ENCODE data around the gene VPS33B. TPM values are rescaled to one million over a fixed set of nuclear protein-coding genes. Genes with fewer than 3 reads are reported as not detected.

VPS33B gene
- total and polyA plus RNA-seq, 2 of the 13 experiments (the other 11 are each of a cell fraction or from before 2014, with no cell fraction given), result 15.8 to 16.5 TPM

DNA sequence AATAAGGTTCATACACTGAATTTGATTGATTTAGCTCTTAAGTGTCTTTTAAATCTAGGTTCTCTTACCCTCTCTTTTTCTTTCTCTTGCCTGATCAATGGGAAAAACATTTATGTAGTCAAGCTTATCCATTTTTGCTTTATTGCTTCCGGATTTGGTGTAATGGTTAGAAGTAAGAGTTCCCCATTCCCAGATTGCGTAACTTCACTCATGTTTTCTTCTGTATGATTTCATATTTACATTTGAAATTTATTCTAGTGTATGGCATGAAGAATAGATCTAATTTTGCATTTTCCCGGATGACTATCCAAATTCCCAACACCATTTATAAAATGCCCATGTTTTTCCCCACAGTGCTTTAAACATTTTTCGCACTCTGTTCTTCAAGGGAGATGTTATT, 49.8 kb upstream of the VPS33B start:
- no peaks in the 10 kb centered on the region for H3K79me2 ChIP-seq (ENCODE audit: insufficient read depth, low read length)
- peaks cover 0 to 5% of the 10 kb centered on the region in 2 experiments; a peak in 2 of 5 replicates for H3K27me3 ChIP-seq (ENCODE audit: control insufficient read depth in 1 of 2, insufficient read depth in 2 of 2, low read length in 2 of 2)
- ATAC-seq (no peak), DNase-seq (ENCODE audit: low spot score) (no peak), FAIRE-seq (no peak)
- intact Hi-C loops (cut with micrococcal nuclease; ENCODE audit: unreplicated experiment) (no loop called here), in situ Hi-C loops (cut with HindIII; ENCODE audit: extremely low pct_ligation_motif_present, low pct_unique_long_range_greater_than_20kb) (no loop called here)
- H3K27ac ChIP-seq (ENCODE audit: extremely low read length, insufficient read depth, low read length), result no peak overlapping the region
- ChIA-PET POLR2A (no interaction called here), CTCF (ENCODE audit: low intra/inter-chr PET ratio, low total read pairs) (no interaction called here)
- no peak overlapping the region for H3K9ac ChIP-seq (ENCODE audit: insufficient read depth, low read depth, low read length)
- H4K20me1 ChIP-seq (ENCODE audit: insufficient read depth, low read length), result no peaks in the 10 kb centered on the region
- WGBS (ENCODE audit: low lambda C conversion rate), result 37% methylated on average over 4 of the region's 4 CpGs
- H3K9me3 ChIP-seq (ENCODE audit: low read length), result no peaks in the 10 kb centered on the region
- no peaks in the 10 kb centered on the region for H3K4me1 ChIP-seq (ENCODE audit: insufficient read depth, low read length)
- no peaks in the 10 kb centered on the region for H3K36me3 ChIP-seq (replicated peaks in 1 of 2; ENCODE audit: control insufficient read depth in 1 of 2, insufficient read depth in 2 of 2, low read length in 2 of 2)
- no TSS peak for BruUV-seq (replicated peaks)
- H3K4me3 ChIP-seq (replicated peaks in 1 of 3; ENCODE audit: insufficient read depth in 1 of 3, low read depth in 2 of 3, low read length in 3 of 3), result no peak overlapping the region
- no peak overlapping the region for H3K4me2 ChIP-seq (ENCODE audit: low read depth, low read length)
- no peak overlapping the region for H2AFZ ChIP-seq (ENCODE audit: low read length)
- TF ChIP-seq ZNF160 (CRISPR knock-in tag; IDR thresholded peaks at IDR 0.05) (no peak), XRCC5 (optimal IDR thresholded peaks at IDR 0.05; ENCODE audit: low read length) (no peak), TEAD3 (CRISPR knock-in tag; optimal IDR thresholded peaks at IDR 0.05; ENCODE audit: borderline replicate concordance) (no peak), CEBPB (IDR thresholded peaks at IDR 0.05; ENCODE audit: borderline replicate concordance, low read depth, low read length) (peak; percentile 79), NFIB (CRISPR knock-in tag; IDR thresholded peaks at IDR 0.05; ENCODE audit: borderline replicate concordance) (no peak), MEIS2 (CRISPR knock-in tag; IDR thresholded peaks at IDR 0.05) (no peak), ZBTB40 (IDR thresholded peaks at IDR 0.05) (no peak), ZBTB40 (CRISPR knock-in tag; IDR thresholded peaks at IDR 0.05) (no peak), ZZZ3 (CRISPR knock-in tag; IDR thresholded peaks at IDR 0.05; ENCODE audit: borderline replicate concordance) (no peak), CEBPG (CRISPR knock-in tag; IDR thresholded peaks at IDR 0.05) (peak; percentile 23; the same call in 1 of the 2 replicates), ZNF326 (CRISPR knock-in tag; IDR thresholded peaks at IDR 0.05; ENCODE audit: borderline replicate concordance) (no peak), NPAS2 (CRISPR knock-in tag; IDR thresholded peaks at IDR 0.05; ENCODE audit: borderline replicate concordance) (no peak), TEAD2 (CRISPR knock-in tag; IDR thresholded peaks at IDR 0.05) (no peak)
- TF ChIP-seq, protein P1, sequence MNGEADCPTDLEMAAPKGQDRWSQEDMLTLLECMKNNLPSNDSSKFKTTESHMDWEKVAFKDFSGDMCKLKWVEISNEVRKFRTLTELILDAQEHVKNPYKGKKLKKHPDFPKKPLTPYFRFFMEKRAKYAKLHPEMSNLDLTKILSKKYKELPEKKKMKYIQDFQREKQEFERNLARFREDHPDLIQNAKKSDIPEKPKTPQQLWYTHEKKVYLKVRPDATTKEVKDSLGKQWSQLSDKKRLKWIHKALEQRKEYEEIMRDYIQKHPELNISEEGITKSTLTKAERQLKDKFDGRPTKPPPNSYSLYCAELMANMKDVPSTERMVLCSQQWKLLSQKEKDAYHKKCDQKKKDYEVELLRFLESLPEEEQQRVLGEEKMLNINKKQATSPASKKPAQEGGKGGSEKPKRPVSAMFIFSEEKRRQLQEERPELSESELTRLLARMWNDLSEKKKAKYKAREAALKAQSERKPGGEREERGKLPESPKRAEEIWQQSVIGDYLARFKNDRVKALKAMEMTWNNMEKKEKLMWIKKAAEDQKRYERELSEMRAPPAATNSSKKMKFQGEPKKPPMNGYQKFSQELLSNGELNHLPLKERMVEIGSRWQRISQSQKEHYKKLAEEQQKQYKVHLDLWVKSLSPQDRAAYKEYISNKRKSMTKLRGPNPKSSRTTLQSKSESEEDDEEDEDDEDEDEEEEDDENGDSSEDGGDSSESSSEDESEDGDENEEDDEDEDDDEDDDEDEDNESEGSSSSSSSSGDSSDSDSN (CRISPR knock-in tag; IDR thresholded peaks at IDR 0.05), result no peak
